ENCODE data around the gene FBXO9.

FBXO9 gene

GRCh38 chr6:53139841-53140413 lies 74.7 kb downstream of the FBXO9 start:
- no peak for DNase-seq

- no peak for DNase-seq
Observed at GRCh38 chr6:53142810-53143209, 77.6 kb downstream of the FBXO9 start.

GRCh38 chr6:53143710-53144109 lies 78.5 kb downstream of the FBXO9 start:
- no peak for DNase-seq

GRCh38 chr6:53144802-53145201 lies 79.6 kb downstream of the FBXO9 start:
- DNase-seq = no peak

GRCh38 chr6:53148684-53149083 lies 83.5 kb downstream of the FBXO9 start, which contains the start of gene GCM1:
Gene GCM1 (minus strand): TSS chr6:53148841. CDS start chr6:53145632, 3,209 bp downstream.
- no peak for DNase-seq

Measured in NCI-H510A treated with DMSO at 0.1 percent for 48 hours (cell line).